ENCODE results near the gene NAV3.

DNA sequence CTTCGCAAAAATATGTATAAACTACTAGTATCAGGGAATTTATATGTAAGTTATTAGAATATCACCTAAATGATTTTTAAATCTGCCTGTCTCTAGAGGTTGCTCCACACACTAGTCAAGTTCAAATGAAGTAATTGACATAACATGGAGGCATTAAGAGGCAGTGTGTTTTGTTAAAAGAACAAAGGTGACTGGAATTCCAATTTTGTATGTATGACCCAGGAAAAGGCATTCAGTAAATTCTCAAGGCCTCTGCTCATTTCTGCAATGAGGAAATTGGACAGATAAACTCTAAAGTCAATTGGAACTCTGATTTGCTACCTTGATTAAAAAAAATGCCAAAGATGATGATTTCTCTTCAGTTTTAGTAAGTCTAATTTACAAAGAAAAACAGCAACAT, 117.1 kb downstream of the NAV3 start:
- no peak for TF ChIP-seq POLR2AphosphoS5 (IDR thresholded peaks at IDR 0.05)
- TF ChIP-seq, protein P1, sequence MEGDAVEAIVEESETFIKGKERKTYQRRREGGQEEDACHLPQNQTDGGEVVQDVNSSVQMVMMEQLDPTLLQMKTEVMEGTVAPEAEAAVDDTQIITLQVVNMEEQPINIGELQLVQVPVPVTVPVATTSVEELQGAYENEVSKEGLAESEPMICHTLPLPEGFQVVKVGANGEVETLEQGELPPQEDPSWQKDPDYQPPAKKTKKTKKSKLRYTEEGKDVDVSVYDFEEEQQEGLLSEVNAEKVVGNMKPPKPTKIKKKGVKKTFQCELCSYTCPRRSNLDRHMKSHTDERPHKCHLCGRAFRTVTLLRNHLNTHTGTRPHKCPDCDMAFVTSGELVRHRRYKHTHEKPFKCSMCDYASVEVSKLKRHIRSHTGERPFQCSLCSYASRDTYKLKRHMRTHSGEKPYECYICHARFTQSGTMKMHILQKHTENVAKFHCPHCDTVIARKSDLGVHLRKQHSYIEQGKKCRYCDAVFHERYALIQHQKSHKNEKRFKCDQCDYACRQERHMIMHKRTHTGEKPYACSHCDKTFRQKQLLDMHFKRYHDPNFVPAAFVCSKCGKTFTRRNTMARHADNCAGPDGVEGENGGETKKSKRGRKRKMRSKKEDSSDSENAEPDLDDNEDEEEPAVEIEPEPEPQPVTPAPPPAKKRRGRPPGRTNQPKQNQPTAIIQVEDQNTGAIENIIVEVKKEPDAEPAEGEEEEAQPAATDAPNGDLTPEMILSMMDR (IDR thresholded peaks at IDR 0.05 in 8 of 11, conservative IDR thresholded peaks at IDR 0.05 in 3 of 11) = no peak

All from spleen (tissue), 7 donors.